ENCODE data around the gene UHRF2. TPM values are rescaled to one million over a fixed set of nuclear protein-coding genes. Genes with fewer than 3 reads are reported as not detected.
"Not testable (repeated sequence)": the region's sequence is repeated elsewhere in the genome, so short reads cannot be mapped to it uniquely, and the experiment has no call there.

Gene UHRF2
- total and polyA plus RNA-seq, 2 donors from 2014 or later = 14.2 to 45.1 TPM

DNA sequence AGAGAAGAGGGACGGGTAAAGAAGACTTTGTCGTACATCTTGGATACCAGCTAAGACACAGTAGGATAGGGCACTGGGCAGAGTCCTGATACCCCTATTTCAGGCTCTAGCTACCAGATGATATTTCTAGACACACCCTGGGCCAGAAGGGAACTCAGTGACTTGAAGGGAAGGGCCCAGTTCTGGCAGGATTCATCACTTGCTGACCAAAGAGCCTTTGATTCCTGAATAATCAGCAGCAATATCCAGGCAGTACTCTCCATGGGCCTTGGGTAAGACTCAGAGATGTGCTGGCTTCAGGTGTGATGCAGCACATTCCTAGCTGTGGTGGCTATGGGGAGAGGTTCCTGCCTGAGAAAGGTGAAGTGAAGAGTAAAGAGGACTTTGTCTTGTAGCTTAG is 44.2 kb upstream of the UHRF2 start:
- Histone ChIP-seq H3K9ac (ENCODE audit: low read length in 3 of 3) (no peak overlapping the region), H3K36me3 (ENCODE audit: control insufficient read depth in 2 of 3, insufficient read depth in 3 of 3, low read length in 3 of 3) (no peaks in the 10 kb centered on the region), H3K27ac (ENCODE audit: low read depth in 2 of 2, low read length in 2 of 2) (no peak overlapping the region), H3K4me1 (ENCODE audit: control insufficient read depth in 2 of 3, insufficient read depth in 2 of 3, low read depth in 1 of 3, low read length in 3 of 3) (no peaks in the 10 kb centered on the region), H3K9me3 (ENCODE audit: control insufficient read depth in 2 of 3, insufficient read depth in 1 of 3, low read length in 3 of 3) (no peaks in the 10 kb centered on the region), H3K4me3 (ENCODE audit: low read length in 3 of 3) (no peak overlapping the region), H3K27me3 (ENCODE audit: control insufficient read depth, insufficient read depth, low read length) (no peaks in the 10 kb centered on the region)
- no peak for DNase-seq
- FAIRE-seq = no peak
- intact Hi-C loops (cut with DNase I) = no loop called here
- TF ChIP-seq, protein P1, sequence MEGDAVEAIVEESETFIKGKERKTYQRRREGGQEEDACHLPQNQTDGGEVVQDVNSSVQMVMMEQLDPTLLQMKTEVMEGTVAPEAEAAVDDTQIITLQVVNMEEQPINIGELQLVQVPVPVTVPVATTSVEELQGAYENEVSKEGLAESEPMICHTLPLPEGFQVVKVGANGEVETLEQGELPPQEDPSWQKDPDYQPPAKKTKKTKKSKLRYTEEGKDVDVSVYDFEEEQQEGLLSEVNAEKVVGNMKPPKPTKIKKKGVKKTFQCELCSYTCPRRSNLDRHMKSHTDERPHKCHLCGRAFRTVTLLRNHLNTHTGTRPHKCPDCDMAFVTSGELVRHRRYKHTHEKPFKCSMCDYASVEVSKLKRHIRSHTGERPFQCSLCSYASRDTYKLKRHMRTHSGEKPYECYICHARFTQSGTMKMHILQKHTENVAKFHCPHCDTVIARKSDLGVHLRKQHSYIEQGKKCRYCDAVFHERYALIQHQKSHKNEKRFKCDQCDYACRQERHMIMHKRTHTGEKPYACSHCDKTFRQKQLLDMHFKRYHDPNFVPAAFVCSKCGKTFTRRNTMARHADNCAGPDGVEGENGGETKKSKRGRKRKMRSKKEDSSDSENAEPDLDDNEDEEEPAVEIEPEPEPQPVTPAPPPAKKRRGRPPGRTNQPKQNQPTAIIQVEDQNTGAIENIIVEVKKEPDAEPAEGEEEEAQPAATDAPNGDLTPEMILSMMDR (IDR thresholded peaks at IDR 0.05; ENCODE audit: borderline replicate concordance, extremely low read depth, insufficient read depth) = no peak

DNA sequence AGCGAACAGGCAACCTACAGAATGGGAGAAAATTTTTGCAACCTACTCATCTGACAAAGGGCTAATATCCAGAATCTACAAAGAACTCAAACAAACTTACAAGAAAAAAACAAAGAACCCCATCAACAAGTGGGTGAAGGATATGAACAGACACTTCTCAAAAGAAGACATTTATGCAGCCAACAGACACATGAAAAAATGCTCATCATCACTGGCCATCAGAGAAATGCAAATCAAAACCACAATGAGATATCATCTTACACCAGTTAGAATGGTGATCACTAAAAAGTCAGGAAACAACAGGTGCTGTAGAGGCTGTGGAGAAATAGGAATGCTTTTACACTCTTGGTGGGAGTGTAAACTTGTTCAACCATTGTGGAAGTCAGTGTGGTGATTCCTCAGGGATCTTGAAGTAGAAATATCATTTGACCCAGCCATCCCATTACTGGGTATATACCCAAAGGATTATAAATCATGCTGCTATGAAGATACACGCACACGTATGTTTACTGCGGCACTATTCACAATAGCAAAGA is 31.5 kb upstream of the UHRF2 start:
- H3K27ac ChIP-seq (ENCODE audit: low read depth in 2 of 2, low read length in 2 of 2); DNase-seq; FAIRE-seq; H3K9me3 ChIP-seq (ENCODE audit: control insufficient read depth in 2 of 3, insufficient read depth in 1 of 3, low read length in 3 of 3); intact Hi-C loops (cut with DNase I); H3K4me3 ChIP-seq (ENCODE audit: low read length in 3 of 3); H3K27me3 ChIP-seq (ENCODE audit: control insufficient read depth, insufficient read depth, low read length); H3K36me3 ChIP-seq (ENCODE audit: control insufficient read depth in 2 of 3, insufficient read depth in 3 of 3, low read length in 3 of 3); H3K9ac ChIP-seq (ENCODE audit: low read length in 3 of 3); H3K4me1 ChIP-seq (ENCODE audit: control insufficient read depth in 2 of 3, insufficient read depth in 2 of 3, low read depth in 1 of 3, low read length in 3 of 3): not testable (repeated sequence)

DNA sequence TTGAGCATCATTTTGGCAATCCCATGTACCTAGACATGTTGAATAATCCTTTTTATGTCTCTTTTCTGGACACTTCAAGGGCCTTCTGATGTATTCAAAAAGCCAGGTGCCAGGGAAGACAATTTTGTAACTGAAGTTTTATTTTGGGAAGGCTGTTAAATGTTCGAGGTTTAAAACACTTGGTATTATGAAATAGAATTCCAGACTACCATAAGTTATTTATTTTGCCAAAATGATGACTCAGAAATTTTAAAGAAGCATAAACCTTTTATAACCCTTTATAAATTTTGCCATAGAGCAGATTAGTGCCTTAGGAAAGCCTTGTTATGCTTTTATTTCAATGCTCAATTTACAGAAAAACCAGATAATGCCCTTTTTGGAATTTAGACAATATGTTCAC is 30.3 kb upstream of the UHRF2 start:
- H3K9ac ChIP-seq (ENCODE audit: low read length in 3 of 3) = no peak overlapping the region
- no peaks in the 10 kb centered on the region for H3K9me3 ChIP-seq (ENCODE audit: control insufficient read depth in 2 of 3, insufficient read depth in 1 of 3, low read length in 3 of 3)
- H3K27ac ChIP-seq (ENCODE audit: low read depth in 2 of 2, low read length in 2 of 2) = no peak overlapping the region
- H3K27me3 ChIP-seq (ENCODE audit: control insufficient read depth, insufficient read depth, low read length) = no peaks in the 10 kb centered on the region
- DNase-seq = no peak
- H3K36me3 ChIP-seq (ENCODE audit: control insufficient read depth in 2 of 3, insufficient read depth in 3 of 3, low read length in 3 of 3) = no peaks in the 10 kb centered on the region
- H3K4me3 ChIP-seq (ENCODE audit: low read length in 3 of 3) = no peak overlapping the region
- intact Hi-C loops (cut with DNase I) = no loop called here
- no peak for FAIRE-seq
- TF ChIP-seq, protein P1 (IDR thresholded peaks at IDR 0.05; ENCODE audit: borderline replicate concordance, extremely low read depth, insufficient read depth) = no peak
- H3K4me1 ChIP-seq (ENCODE audit: control insufficient read depth in 2 of 3, insufficient read depth in 2 of 3, low read depth in 1 of 3, low read length in 3 of 3) = no peaks in the 10 kb centered on the region

DNA sequence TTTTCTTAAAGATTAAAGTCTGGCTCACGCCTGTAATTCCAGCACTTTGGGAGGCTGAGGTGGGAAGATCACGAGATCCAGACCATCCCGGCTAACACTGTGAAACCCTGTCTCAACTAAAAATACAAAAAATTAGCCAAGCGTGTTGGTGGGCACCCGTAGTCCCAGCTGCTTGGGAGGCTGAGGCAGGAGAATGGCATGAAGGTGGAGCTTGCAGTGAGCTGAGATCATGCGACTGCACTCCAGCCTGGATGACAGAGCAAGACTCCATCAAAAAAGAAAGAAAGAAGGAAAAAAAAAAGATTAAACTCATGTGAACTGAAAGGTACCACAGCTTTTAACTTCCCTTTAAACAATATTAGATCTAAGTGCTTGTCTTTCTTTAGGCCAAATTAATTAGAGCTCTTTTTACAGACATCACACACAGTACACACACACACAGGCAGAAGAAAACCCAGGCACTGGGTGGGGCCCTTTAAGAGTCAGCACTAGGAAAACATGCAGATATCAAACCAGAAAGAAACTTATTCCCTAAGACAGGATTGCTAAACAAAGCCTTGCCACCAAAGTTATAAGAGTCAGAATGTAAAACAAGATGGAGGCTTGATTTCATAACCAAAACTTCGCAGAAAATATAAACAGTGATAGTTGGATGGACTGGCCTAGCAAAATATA is 29.3 kb upstream of the UHRF2 start:
- no peaks in the 10 kb centered on the region for H3K27me3 ChIP-seq (ENCODE audit: control insufficient read depth, insufficient read depth, low read length)
- intact Hi-C loops (cut with DNase I) = no loop called here
- TF ChIP-seq, protein P1 (IDR thresholded peaks at IDR 0.05; ENCODE audit: borderline replicate concordance, extremely low read depth, insufficient read depth) = no peak
- H3K9ac ChIP-seq (ENCODE audit: low read length in 3 of 3) = no peak overlapping the region
- H3K36me3 ChIP-seq (ENCODE audit: control insufficient read depth in 2 of 3, insufficient read depth in 3 of 3, low read length in 3 of 3) = no peaks in the 10 kb centered on the region
- no peaks in the 10 kb centered on the region for H3K9me3 ChIP-seq (ENCODE audit: control insufficient read depth in 2 of 3, insufficient read depth in 1 of 3, low read length in 3 of 3)
- H3K27ac ChIP-seq (ENCODE audit: low read depth in 2 of 2, low read length in 2 of 2) = no peak overlapping the region
- FAIRE-seq (no peak), DNase-seq (no peak)
- no peak overlapping the region for H3K4me3 ChIP-seq (ENCODE audit: low read length in 3 of 3)
- no peaks in the 10 kb centered on the region for H3K4me1 ChIP-seq (ENCODE audit: control insufficient read depth in 2 of 3, insufficient read depth in 2 of 3, low read depth in 1 of 3, low read length in 3 of 3)

All from kidney (tissue), 14 donors.